ENCODE data around the gene UMODL1.

DNA sequence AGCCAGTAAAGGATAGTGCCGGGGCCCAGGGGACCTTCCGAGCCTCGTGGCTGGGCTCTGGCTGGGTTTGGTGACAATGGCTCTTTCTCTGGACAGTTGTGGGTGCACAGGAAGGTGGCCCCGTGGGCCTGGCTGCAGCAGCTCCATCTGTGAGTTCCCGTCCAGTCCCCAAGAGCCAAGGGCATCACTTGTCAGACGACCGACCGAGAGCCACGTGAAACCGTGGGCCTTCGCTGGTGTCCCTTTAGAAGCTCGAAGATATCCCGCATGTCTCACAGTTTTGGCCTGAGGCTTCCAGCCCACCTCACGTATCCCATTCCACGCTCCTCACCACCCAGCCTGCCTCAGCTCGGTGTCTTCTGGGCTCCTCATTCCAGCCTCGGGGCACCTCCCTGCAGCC, 27.2 kb upstream of the UMODL1 start:
- TF ChIP-seq, protein P1, sequence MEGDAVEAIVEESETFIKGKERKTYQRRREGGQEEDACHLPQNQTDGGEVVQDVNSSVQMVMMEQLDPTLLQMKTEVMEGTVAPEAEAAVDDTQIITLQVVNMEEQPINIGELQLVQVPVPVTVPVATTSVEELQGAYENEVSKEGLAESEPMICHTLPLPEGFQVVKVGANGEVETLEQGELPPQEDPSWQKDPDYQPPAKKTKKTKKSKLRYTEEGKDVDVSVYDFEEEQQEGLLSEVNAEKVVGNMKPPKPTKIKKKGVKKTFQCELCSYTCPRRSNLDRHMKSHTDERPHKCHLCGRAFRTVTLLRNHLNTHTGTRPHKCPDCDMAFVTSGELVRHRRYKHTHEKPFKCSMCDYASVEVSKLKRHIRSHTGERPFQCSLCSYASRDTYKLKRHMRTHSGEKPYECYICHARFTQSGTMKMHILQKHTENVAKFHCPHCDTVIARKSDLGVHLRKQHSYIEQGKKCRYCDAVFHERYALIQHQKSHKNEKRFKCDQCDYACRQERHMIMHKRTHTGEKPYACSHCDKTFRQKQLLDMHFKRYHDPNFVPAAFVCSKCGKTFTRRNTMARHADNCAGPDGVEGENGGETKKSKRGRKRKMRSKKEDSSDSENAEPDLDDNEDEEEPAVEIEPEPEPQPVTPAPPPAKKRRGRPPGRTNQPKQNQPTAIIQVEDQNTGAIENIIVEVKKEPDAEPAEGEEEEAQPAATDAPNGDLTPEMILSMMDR (IDR thresholded peaks at IDR 0.05) = no peak
- TF ChIP-seq EZH2 (IDR thresholded peaks at IDR 0.05) = no peak
